Measurements from ENCODE around the gene GALR2. TPM values are rescaled to one million over a fixed set of nuclear protein-coding genes. Genes with fewer than 3 reads are reported as not detected.

Gene GALR2
- total RNA-seq, 1 experiment from 2014 or later = 0.41 TPM

- DNase-seq (ENCODE audit: low read depth, low spot score) (no peak), ATAC-seq (no peak)
- no peak overlapping the region for H3K4me3 ChIP-seq (ENCODE audit: low read depth in 2 of 2, low read length in 2 of 2)
- H3K27ac ChIP-seq (ENCODE audit: low read length) = no peak overlapping the region
- CTCF ChIA-PET = no interaction called here
- no peaks in the 10 kb centered on the region for H3K4me1 ChIP-seq (ENCODE audit: control insufficient read depth, insufficient read depth, low read length)
- no peaks in the 10 kb centered on the region for H3K27me3 ChIP-seq (ENCODE audit: control insufficient read depth, insufficient read depth, low read length)
- H3K9me3 ChIP-seq (ENCODE audit: control insufficient read depth, insufficient read depth, low read depth, low read length) = no peaks in the 10 kb centered on the region
- TSS peak; percentile 38 for BruUV-seq (replicated peaks)
- peaks cover 14% of the 10 kb centered on the region; the same call in 1 of the 2 replicates for H3K36me3 ChIP-seq (ENCODE audit: control insufficient read depth, insufficient read depth, low read length)
- POLR2A ChIA-PET = interaction anchor here (0.7 kb wide), 1 partner anchor 10 kb away, joined by 4 read pairs; no protein-coding TSS in a partner anchor
- intact Hi-C loops (cut with micrococcal nuclease; ENCODE audit: unreplicated experiment) (no loop called here), in situ Hi-C loops (cut with HindIII; ENCODE audit: low pct_unique_long_range_greater_than_20kb, low sequenced_read_pairs) (loop anchor here (25.0 kb wide), 1 partner anchor 114 kb away; the partner anchor contains the start of gene FBF1)
- TF ChIP-seq SIN3A (IDR thresholded peaks at IDR 0.05; ENCODE audit: borderline replicate concordance, insufficient read depth, low read depth, low read length) = no peak
- no peak for TF ChIP-seq TCF7L2 (IDR thresholded peaks at IDR 0.05; ENCODE audit: low read depth, low read length)
- TF ChIP-seq CTCF (IDR thresholded peaks at IDR 0.05) = no peak
- no peak for TF ChIP-seq POLR2AphosphoS5 (IDR thresholded peaks at IDR 0.05; ENCODE audit: low read depth, low read length)
- no peak for TF ChIP-seq REST (IDR thresholded peaks at IDR 0.05; ENCODE audit: insufficient read depth in 1 of 2, low read depth in 2 of 2, low read length in 1 of 2)
Measured at GRCh38 chr17:76050538-76051467, 23.8 kb upstream of the GALR2 start.

GRCh38 chr17:76051561-76051960, 23.0 kb upstream of the GALR2 start:
- ChIA-PET CTCF (no interaction called here), POLR2A (interaction anchor here (0.7 kb wide), 1 partner anchor 10 kb away, joined by 4 read pairs; no protein-coding TSS in a partner anchor)
- no peak overlapping the region for H3K4me3 ChIP-seq (ENCODE audit: low read depth in 2 of 2, low read length in 2 of 2)
- H3K9me3 ChIP-seq (ENCODE audit: control insufficient read depth, insufficient read depth, low read depth, low read length) = no peaks in the 10 kb centered on the region
- no peak overlapping the region for H3K27ac ChIP-seq (ENCODE audit: low read length)
- no TSS peak for BruUV-seq (replicated peaks)
- intact Hi-C loops (cut with micrococcal nuclease; ENCODE audit: unreplicated experiment) = no loop called here
- no peaks in the 10 kb centered on the region for H3K4me1 ChIP-seq (ENCODE audit: control insufficient read depth, insufficient read depth, low read length)
- ATAC-seq (no peak), DNase-seq (ENCODE audit: low read depth, low spot score) (no peak)
- TF ChIP-seq REST (IDR thresholded peaks at IDR 0.05; ENCODE audit: insufficient read depth in 1 of 2, low read depth in 2 of 2, low read length in 1 of 2) (no peak), SIN3A (IDR thresholded peaks at IDR 0.05; ENCODE audit: borderline replicate concordance, insufficient read depth, low read depth, low read length) (no peak), POLR2AphosphoS5 (IDR thresholded peaks at IDR 0.05; ENCODE audit: low read depth, low read length) (no peak), CTCF (IDR thresholded peaks at IDR 0.05) (no peak), TCF7L2 (IDR thresholded peaks at IDR 0.05; ENCODE audit: low read depth, low read length) (no peak)
- in situ Hi-C loops (cut with HindIII; ENCODE audit: low pct_unique_long_range_greater_than_20kb, low sequenced_read_pairs) = loop anchor here (25.0 kb wide), 1 partner anchor 114 kb away; the partner anchor contains the start of gene FBF1
- H3K36me3 ChIP-seq (ENCODE audit: control insufficient read depth, insufficient read depth, low read length) = peaks cover 12% of the 10 kb centered on the region
- H3K27me3 ChIP-seq (ENCODE audit: control insufficient read depth, insufficient read depth, low read length) = no peaks in the 10 kb centered on the region

Measured in Panc1 (cell line).